K562 (cell line): ENCODE measurements around the gene MLLT1. TPM values are rescaled to one million over a fixed set of nuclear protein-coding genes. Genes with fewer than 3 reads are reported as not detected.

Source experiments
- ATAC-seq: fragments of 200-7000 bp; cut with Tn5 transposase; 3 replicates; pipeline ENCODE4 v1.9.1; 2020; ENCODE audit warnings: moderate library complexity
- BruUV-seq: library from RNA; stranded (reverse); fragments of 400-500 nt; replicated peaks from 2 replicates; lab custom pipeline; 2021; lab: Mats Ljungman, UMichigan
- CTCF ChIA-PET: fragments of 300-600 bp; formaldehyde crosslinking; extraction: SDS; loops from one replicate; lab custom pipeline; 2021; ENCODE audit warnings: low intra/inter-chr PET ratio; lab: Yijun Ruan, JAX
- POLR2A ChIA-PET: fragments of 300-600, 350-650 bp; sonication (Branson Sonifier 250); formaldehyde crosslinking; extraction: SDS; loops from one replicate; lab custom pipeline; 2021; ENCODE audit warnings: antibody characterized with exemption, inconsistent platforms; lab: Yijun Ruan, JAX
- DNase-seq, 4 experiments: peaks; one replicate each; pipeline versions ENCODE4 v3.0.0 to v3.0.0-alpha.2; 2011 to 2018; ENCODE audit warnings: low spot score in 3 of 4, mixed read lengths in 3 of 4; ENCODE audit errors: extremely low read depth in 1 of 4
- FAIRE-seq: peaks from 2 replicates; lab custom pipeline; 2011; peaks lifted over from hg19 to GRCh38; lab: Jason Lieb, UNC
- H2AFZ ChIP-seq: 2 replicates; pipeline ENCODE4 v1.6.0; 2011; ENCODE audit warnings: low read depth, low read length, control low read depth, inconsistent platforms
- H3K27ac ChIP-seq: fragments of 200-600 bp; 3 replicates; pipeline ENCODE4 v1.8.0; 2011; ENCODE audit warnings: low read depth, mild to moderate bottlenecking, control low read depth, inconsistent platforms, low read length, moderate library complexity, mixed read lengths; ENCODE audit errors: extremely low read depth
- H3K27me3 ChIP-seq, 2 experiments: fragments of 300-600 bp in 1 of 2; 2 replicates in 1 of 2; 3 replicates in 1 of 2; pipeline versions ENCODE4 v1.6.0 to v1.8.0; 2011; ENCODE audit warnings: inconsistent platforms in 2 of 2, low read length in 2 of 2, mild to moderate bottlenecking in 1 of 2, mixed read lengths in 1 of 2, moderate library complexity in 1 of 2; ENCODE audit not compliant: control insufficient read depth in 2 of 2, insufficient read depth in 2 of 2
- H3K36me3 ChIP-seq: fragments of 300-600 bp; 3 replicates; pipeline ENCODE4 v1.8.0; 2011; ENCODE audit warnings: mild to moderate bottlenecking, low read length, inconsistent platforms; ENCODE audit not compliant: control insufficient read depth, insufficient read depth
- H3K4me1 ChIP-seq, 2 experiments: fragments of 200-600 bp in 1 of 2; replicated peaks in 1 of 2; 2 replicates in 1 of 2; 3 replicates in 1 of 2; pipeline versions ENCODE4 v1.5.1 to v1.8.0; 2011; ENCODE audit warnings: inconsistent platforms in 2 of 2, low read length in 2 of 2, mild to moderate bottlenecking in 1 of 2, mixed read lengths in 1 of 2, moderate library complexity in 1 of 2; ENCODE audit not compliant: control insufficient read depth in 2 of 2, insufficient read depth in 2 of 2
- H3K4me2 ChIP-seq: 2 replicates; pipeline ENCODE4 v1.6.1; 2011; ENCODE audit warnings: low read length, control low read depth, inconsistent platforms, mixed read lengths; ENCODE audit not compliant: insufficient read depth
- H3K4me3 ChIP-seq: fragments of 200-600 bp; sonication (generic), shearing (Covaris generic); 2 replicates; pipeline ENCODE4 v1.5.1; 2016; ENCODE audit warnings: control low read depth, inconsistent platforms
- H3K79me2 ChIP-seq: fragments of 200-600 bp; 3 replicates; pipeline ENCODE4 v1.8.0; 2011; ENCODE audit warnings: low read length, inconsistent platforms; ENCODE audit not compliant: control insufficient read depth, insufficient read depth
- H3K9ac ChIP-seq, 2 experiments: 2 replicates each; pipeline versions ENCODE4 v1.6.0 to v1.6.1; 2011; ENCODE audit warnings: low read depth in 2 of 2, low read length in 2 of 2, control low read depth in 1 of 2, inconsistent platforms in 1 of 2, mild to moderate bottlenecking in 1 of 2, mixed read lengths in 1 of 2; ENCODE audit not compliant: insufficient read depth in 1 of 2
- H3K9me1 ChIP-seq: one replicate; pipeline ENCODE4 v1.6.0; 2011; ENCODE audit warnings: inconsistent platforms, mild to moderate bottlenecking, low read length, moderate library complexity; ENCODE audit not compliant: control insufficient read depth, insufficient read depth
- H3K9me3 ChIP-seq: replicated peaks from 2 replicates; pipeline ENCODE4 v1.5.1; 2011; ENCODE audit warnings: low read depth, low read length, inconsistent platforms; ENCODE audit not compliant: control insufficient read depth, insufficient read depth
- H4K20me1 ChIP-seq: replicated peaks from 2 replicates; pipeline ENCODE4 v1.6.1; 2011; ENCODE audit warnings: low read length, inconsistent platforms, mixed read lengths; ENCODE audit not compliant: control insufficient read depth, insufficient read depth
- NR3C1 ChIP-seq: sonication (generic); formaldehyde crosslinking; IDR thresholded peaks from 2 replicates; pipeline ENCODE4 v1.8.1; 2022; ENCODE audit warnings: missing genetic modification reagents
- POLR2G ChIP-seq: fragments of 200-400 bp; formaldehyde crosslinking; IDR thresholded peaks from 2 replicates; pipeline ENCODE4 v1.6.1; 2017; ENCODE audit warnings: low read depth, mild to moderate bottlenecking, antibody characterized with exemption, low read length, moderate library complexity
- PREB ChIP-seq: sonication (generic); formaldehyde crosslinking; IDR thresholded peaks from 2 replicates; pipeline ENCODE4 v1.8.1; 2023; ENCODE audit warnings: mild to moderate bottlenecking, missing genetic modification reagents
- TEAD4 ChIP-seq, 2 experiments: sonication (generic) in 1 of 2; formaldehyde crosslinking in 1 of 2; IDR thresholded peaks; 2 replicates each; pipeline versions ENCODE4 v1.6.1 to v1.8.0; 2012 to 2022; ENCODE audit warnings: borderline replicate concordance in 1 of 2, inconsistent platforms in 1 of 2, low read length in 1 of 2, mild to moderate bottlenecking in 1 of 2, missing genetic modification reagents in 1 of 2
- WGBS: fragments of 100-300 bp; shearing (Covaris generic); methylation state at CpG from one replicate; pipeline ENCODE4 v1.1.6; 2016; ENCODE audit warnings: low coverage, mixed read lengths; ENCODE audit not compliant: insufficient coverage; ENCODE audit errors: missing lambda C conversion rate; 5-methylcytosine and 5-hydroxymethylcytosine counted together
- in situ Hi-C: fragments of 300-500 bp; cut with MboI; formaldehyde crosslinking; loops from 4 replicates; pipeline ENCODE4 v1.15.0; 2018; ENCODE audit warnings: inconsistent platforms, mixed read lengths
- intact Hi-C: fragments of 100-400 bp; cut with micrococcal nuclease; formaldehyde crosslinking; loops from 2 replicates; pipeline ENCODE4 v1.14.2; 2022
- polyA plus RNA-seq, 8 experiments: library from polyadenylated mRNA; depleted of rRNA in 4 of 8; stranded (reverse) in 5 of 8; unstranded in 3 of 8; fragments of >200 nt; fragmentation: Nextera tagmentation in 2 of 8; fragmentation: Illumina TruSeq in 1 of 8; extraction: Ambion mirVana in 2 of 8; extraction: Trizol in 1 of 8; gene quantifications; 2 replicates each; pipeline versions ENCODE4 v1.2.1 to v1.2.3, GENCODE V29; 2011 to 2014; ENCODE audit warnings: inconsistent platforms in 1 of 8, missing spikeins in 1 of 8
- total RNA-seq, 7 experiments: library from RNA; depleted of rRNA in 6 of 7; stranded (reverse); fragments of >200 nt in 6 of 7; fragmentation: Illumina TruSeq in 2 of 7; extraction: Trizol in 2 of 7; gene quantifications; 2 replicates each; pipeline versions ENCODE4 v1.2.1 to v1.2.3, GENCODE V29; 2011 to 2021; ENCODE audit warnings: low replicate concordance in 1 of 7

Gene MLLT1
- total and polyA plus RNA-seq, 9 of the 15 experiments (the other 6 are each of a cell fraction or from before 2014, with no cell fraction given) = 0.23 to 63.5 (median 15.4) TPM

GRCh38 chr19:6214881-6215541 is 64.8 kb downstream of the MLLT1 start (continued):
- TF ChIP-seq TEAD4 (IDR thresholded peaks at IDR 0.05; ENCODE audit: low read length) = no peak
- no peak for TF ChIP-seq TEAD4 (CRISPR knock-in tag; IDR thresholded peaks at IDR 0.05; ENCODE audit: borderline replicate concordance)
- TF ChIP-seq NR3C1 (CRISPR knock-in tag) = no peak

- peaks cover 15 to 59% of the 10 kb centered on the region in 2 experiments for H3K4me1 ChIP-seq
- POLR2A ChIA-PET = interaction anchor here (1.0 kb wide), 1 partner anchor 19 kb away, joined by 3 read pairs; no protein-coding TSS in a partner anchor
- no TSS peak for BruUV-seq
- DNase-seq (peak in 1 of 4 experiments; percentile 33), ATAC-seq (no peak)
- peaks cover 6% of the 10 kb centered on the region for H3K79me2 ChIP-seq
- H3K27ac ChIP-seq = no peak overlapping the region
- H4K20me1 ChIP-seq = peaks cover 7% of the 10 kb centered on the region; the same call in 1 of the 2 replicates
- no peaks in the 10 kb centered on the region for H3K9me1 ChIP-seq
- H3K27me3 ChIP-seq = no peaks in the 10 kb centered on the region
- no peak overlapping the region for H2AFZ ChIP-seq
- intact Hi-C loops = no loop called here
- no peak for TF ChIP-seq PREB (CRISPR knock-in tag)
- peak; percentile 18; the same call in 1 of the 2 replicates for TF ChIP-seq POLR2G
- TF ChIP-seq, all 486 proteins: peak for 1
- no peaks in the 10 kb centered on the region for H3K9me3 ChIP-seq
- in situ Hi-C loops = no loop called here
- no peak overlapping the region for H3K4me3 ChIP-seq
- 95% methylated on average over 11 of the region's 32 CpGs for WGBS
- CTCF ChIA-PET = no interaction called here
- peaks cover 51% of the 10 kb centered on the region; the same call in 1 of the 3 replicates for H3K36me3 ChIP-seq
- no peak overlapping the region; a peak in 1 of 4 replicates for H3K9ac ChIP-seq
- no peak overlapping the region for H3K4me2 ChIP-seq
- no peak for FAIRE-seq
Observed at GRCh38 chr19:6213696-6214641, 65.8 kb downstream of the MLLT1 start.
